ENCODE measurements around the gene GDF7. TPM values are rescaled to one million over a fixed set of nuclear protein-coding genes. Genes with fewer than 3 reads are reported as not detected.

Gene GDF7
- total and polyA plus RNA-seq, 4 donors: 0.74 to 1.7 (median 1.2) TPM

DNA sequence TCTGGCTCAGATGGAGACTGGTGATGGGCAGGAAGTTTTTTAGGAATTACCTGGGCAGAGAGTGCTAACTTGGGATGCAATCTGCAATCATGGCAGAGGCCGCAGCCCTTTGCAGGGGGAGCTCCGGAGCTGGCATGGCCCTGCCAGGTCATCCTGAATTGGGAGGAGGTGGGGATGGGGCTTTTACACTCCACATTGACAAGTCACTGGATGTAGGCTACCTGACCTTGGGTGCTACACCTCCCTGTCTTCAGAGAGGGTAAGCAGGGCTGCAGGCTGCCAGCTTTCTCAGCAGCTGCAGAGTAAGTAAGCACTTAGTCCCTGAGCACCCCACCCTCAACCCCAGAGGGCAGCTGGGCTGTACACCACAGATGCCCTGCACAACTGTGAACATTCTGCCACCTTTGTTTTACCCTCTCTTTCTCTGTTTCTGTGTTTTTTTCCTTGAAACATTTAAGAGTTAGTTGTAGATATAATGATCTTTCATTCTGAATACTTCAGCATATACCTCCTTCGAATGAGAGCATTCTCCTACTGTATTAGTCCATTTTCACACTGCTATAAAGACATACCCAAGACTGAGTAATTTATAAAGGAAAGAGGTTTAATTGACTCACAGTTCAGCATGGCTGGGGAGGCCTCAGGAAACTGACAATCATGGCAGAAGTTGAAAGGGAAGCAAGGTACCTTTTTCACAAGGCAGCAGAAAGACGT, 9.3 kb upstream of the GDF7 start:
- Histone ChIP-seq H3K9me3 (ENCODE audit: control insufficient read depth, insufficient read depth, low read length) (no peaks in the 10 kb centered on the region), H3K4me1 (ENCODE audit: control insufficient read depth, insufficient read depth, low read length) (peaks cover 4% of the 10 kb centered on the region), H3K27me3 (ENCODE audit: control insufficient read depth, insufficient read depth, low read length) (peaks cover 35% of the 10 kb centered on the region), H3K27ac (ENCODE audit: low read depth, low read length) (no peak overlapping the region), H3K4me3 (ENCODE audit: low read depth, low read length) (no peak overlapping the region), H3K36me3 (ENCODE audit: control insufficient read depth, insufficient read depth, low read length) (no peaks in the 10 kb centered on the region)
- DNase-seq (ENCODE audit: low read depth in 4 of 6, low spot score in 6 of 6): no peak
- 80% methylated on average over 2 of the region's 4 CpGs for WGBS (ENCODE audit: insufficient coverage)

DNA sequence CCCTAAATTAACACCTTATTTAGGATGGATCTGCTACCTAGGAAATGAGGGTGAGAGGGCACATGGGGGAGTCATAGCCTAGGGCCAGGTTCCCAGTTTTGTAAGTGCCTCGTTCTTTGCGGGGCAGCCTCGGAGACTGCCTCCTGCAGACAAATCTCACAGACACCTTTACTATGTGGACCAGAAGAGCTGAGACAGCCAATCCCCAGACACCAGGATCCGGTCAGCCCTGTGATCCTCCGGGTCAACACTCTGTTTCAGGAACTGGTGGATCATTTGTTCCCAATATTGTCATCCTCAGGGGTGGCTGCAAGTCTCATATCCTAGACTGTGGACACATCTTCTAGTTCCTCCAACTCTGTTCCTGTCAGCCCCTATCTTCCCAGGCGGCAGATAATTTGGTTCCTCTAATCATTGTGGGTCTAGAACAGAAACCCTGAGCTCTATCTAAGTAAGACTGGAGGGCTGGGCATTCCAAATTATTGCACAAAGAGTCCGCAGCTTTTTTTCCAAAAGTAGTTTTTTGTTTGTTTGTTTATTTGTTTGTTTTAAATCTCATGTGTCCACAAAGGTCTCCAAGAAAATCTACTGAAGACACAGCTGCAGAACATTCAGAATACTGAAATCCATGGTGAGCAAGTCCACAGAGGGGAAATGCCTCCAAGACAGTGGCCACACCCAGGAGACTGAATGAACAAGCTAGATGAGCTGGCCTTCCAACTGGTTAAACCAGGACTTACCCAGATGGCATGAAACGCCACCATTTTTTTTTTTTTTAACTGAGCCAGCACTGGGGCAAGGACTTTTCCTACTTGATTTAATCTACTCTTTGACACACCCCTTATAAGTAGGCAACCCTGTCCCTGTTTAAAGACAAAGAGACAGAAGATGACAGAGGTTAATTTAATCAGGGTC, 6.2 kb upstream of the GDF7 start:
- no peaks in the 10 kb centered on the region for H3K36me3 ChIP-seq (ENCODE audit: control insufficient read depth, insufficient read depth, low read length)
- no peaks in the 10 kb centered on the region for H3K9me3 ChIP-seq (ENCODE audit: control insufficient read depth, insufficient read depth, low read length)
- H3K27me3 ChIP-seq (ENCODE audit: control insufficient read depth, insufficient read depth, low read length): peaks cover 65% of the 10 kb centered on the region
- 55% methylated on average over 7 of the region's 8 CpGs for WGBS (ENCODE audit: insufficient coverage)
- no peak for DNase-seq (ENCODE audit: low read depth in 4 of 6, low spot score in 6 of 6)
- H3K4me1 ChIP-seq (ENCODE audit: control insufficient read depth, insufficient read depth, low read length): peaks cover 13% of the 10 kb centered on the region
- no peak overlapping the region for H3K27ac ChIP-seq (ENCODE audit: low read depth, low read length)
- no peak overlapping the region for H3K4me3 ChIP-seq (ENCODE audit: low read depth, low read length)

- Histone ChIP-seq H3K4me1 (ENCODE audit: control insufficient read depth, insufficient read depth, low read length) (peaks cover 22% of the 10 kb centered on the region), H3K27ac (ENCODE audit: low read depth, low read length) (no peak overlapping the region), H3K36me3 (ENCODE audit: control insufficient read depth, insufficient read depth, low read length) (no peaks in the 10 kb centered on the region), H3K4me3 (ENCODE audit: low read depth, low read length) (no peak overlapping the region), H3K27me3 (ENCODE audit: control insufficient read depth, insufficient read depth, low read length) (peaks cover 74% of the 10 kb centered on the region), H3K9me3 (ENCODE audit: control insufficient read depth, insufficient read depth, low read length) (no peaks in the 10 kb centered on the region)
- 28% methylated on average over 11 of the region's 11 CpGs for WGBS (ENCODE audit: insufficient coverage)
- peak in 5 of 6 donors; percentile 44 to 93 (median 69) for DNase-seq (ENCODE audit: low read depth in 4 of 6, low spot score in 6 of 6)
Observed at GRCh38 chr2:20661421-20662307, 5.3 kb upstream of the GDF7 start.

DNA sequence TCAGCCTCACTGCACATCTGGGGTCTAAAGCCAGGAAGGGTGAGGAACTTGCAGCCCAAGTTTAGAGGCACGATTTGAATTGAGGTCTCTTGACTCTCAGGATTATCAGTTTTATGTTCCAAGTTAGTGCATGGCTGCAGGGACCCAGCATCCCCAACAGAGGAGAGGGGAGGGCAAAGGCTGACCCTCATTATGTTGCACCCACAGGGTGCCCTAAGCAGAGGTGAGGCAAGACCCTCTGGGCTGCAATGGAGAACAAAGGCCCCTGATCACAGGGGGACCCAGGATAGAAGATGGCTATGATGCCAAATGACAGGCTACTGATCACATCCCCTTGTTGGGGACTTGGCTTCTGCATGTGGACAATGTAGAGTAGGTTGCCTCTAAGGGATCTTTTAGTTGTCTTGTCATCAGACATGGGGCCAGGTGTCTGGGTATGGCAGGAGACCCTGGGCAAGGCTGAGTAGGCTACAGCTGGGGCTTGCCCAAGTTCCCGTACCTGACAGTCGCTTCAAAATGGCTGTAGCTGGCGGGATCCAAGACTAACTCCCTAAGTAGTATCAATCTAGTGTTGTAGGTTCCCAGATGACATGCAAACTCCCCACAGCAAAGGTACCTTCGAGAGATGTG, 4.5 kb upstream of the GDF7 start:
- H3K27me3 ChIP-seq (ENCODE audit: control insufficient read depth, insufficient read depth, low read length): peaks cover 77% of the 10 kb centered on the region
- 44% methylated on average over 1 of the region's 5 CpGs for WGBS (ENCODE audit: insufficient coverage)
- H3K4me3 ChIP-seq (ENCODE audit: low read depth, low read length): no peak overlapping the region

DNA sequence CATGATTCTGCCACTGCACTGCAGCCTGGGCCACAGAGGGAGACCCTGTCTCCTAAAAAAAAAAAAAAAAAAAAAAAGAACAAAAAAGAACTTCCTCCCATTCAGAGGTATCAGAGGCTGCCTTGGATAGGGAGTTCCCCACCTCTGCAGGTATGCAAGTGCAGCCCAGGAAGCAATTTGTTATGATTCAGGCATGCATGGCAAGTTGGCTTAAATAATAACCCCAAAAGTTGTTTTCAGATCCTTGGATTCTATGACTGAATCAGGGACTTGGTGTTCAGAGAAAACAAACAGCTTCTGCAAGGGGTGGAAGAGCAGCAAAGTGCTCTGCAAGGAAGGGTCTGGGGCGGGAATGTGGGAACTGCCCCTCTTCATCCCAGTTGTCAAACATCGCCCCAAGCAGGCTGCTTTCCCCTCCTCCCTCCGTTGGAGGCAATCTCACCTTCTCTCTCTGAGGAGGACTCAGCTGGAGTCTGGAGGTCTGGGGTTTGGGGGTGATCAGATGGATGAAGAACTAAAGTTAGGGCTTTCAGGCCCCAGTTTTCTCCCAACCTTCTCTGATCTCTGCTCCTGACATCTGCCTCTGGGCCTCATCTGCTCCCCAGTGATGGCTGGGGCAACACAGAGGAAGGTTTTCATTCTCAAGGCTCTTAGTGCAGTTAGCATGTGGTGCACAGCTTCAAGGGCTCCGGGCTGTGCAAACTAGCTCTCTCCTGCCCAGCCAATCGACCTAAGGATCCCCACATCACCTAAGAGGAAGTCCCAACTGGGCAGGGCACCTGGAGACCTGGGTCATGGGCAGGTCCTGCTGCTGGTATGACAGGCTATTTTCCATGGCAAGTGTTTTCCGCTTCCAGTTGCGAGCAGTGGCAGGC, 3.5 kb upstream of the GDF7 start:
- Histone ChIP-seq H3K36me3 (ENCODE audit: control insufficient read depth, insufficient read depth, low read length) (no peaks in the 10 kb centered on the region), H3K27me3 (ENCODE audit: control insufficient read depth, insufficient read depth, low read length) (peaks cover 84% of the 10 kb centered on the region), H3K27ac (ENCODE audit: low read depth, low read length) (no peak overlapping the region), H3K4me3 (ENCODE audit: low read depth, low read length) (no peak overlapping the region), H3K4me1 (ENCODE audit: control insufficient read depth, insufficient read depth, low read length) (peaks cover 30% of the 10 kb centered on the region), H3K9me3 (ENCODE audit: control insufficient read depth, insufficient read depth, low read length) (no peaks in the 10 kb centered on the region)
- no peak for DNase-seq (ENCODE audit: low read depth in 4 of 6, low spot score in 6 of 6)
- WGBS (ENCODE audit: insufficient coverage): 30% methylated on average over 4 of the region's 7 CpGs

More for the DNA sequence above, 4.5 kb upstream of the GDF7 start:
- H3K27ac ChIP-seq (ENCODE audit: low read depth, low read length): no peak overlapping the region
- peaks cover 26% of the 10 kb centered on the region for H3K4me1 ChIP-seq (ENCODE audit: control insufficient read depth, insufficient read depth, low read length)
- H3K36me3 ChIP-seq (ENCODE audit: control insufficient read depth, insufficient read depth, low read length): no peaks in the 10 kb centered on the region
- DNase-seq (ENCODE audit: low read depth in 4 of 6, low spot score in 6 of 6): no peak
- H3K9me3 ChIP-seq (ENCODE audit: control insufficient read depth, insufficient read depth, low read length): no peaks in the 10 kb centered on the region

DNA sequence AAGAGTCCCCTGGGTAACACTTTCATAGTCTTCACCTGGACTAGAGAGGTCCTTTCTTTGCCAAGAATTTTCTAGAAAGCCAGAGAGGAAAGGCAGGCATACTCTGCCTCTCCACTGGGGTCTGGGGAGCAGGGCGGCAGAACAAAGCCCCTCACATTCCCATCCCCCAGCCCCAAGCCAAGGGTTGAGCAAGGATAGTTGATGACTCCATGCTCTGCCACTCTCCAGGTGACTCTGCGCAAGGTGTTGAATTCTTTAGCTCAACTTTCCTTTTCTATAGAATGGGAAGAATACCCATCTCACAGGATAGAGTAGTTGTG, 2.9 kb upstream of the GDF7 start:
- H3K36me3 ChIP-seq (ENCODE audit: control insufficient read depth, insufficient read depth, low read length): no peaks in the 10 kb centered on the region
- peaks cover 34% of the 10 kb centered on the region for H3K4me1 ChIP-seq (ENCODE audit: control insufficient read depth, insufficient read depth, low read length)
- H3K4me3 ChIP-seq (ENCODE audit: low read depth, low read length): no peak overlapping the region
- H3K9me3 ChIP-seq (ENCODE audit: control insufficient read depth, insufficient read depth, low read length): no peaks in the 10 kb centered on the region
- no CpG with 5 or more reads among the region's 2 CpGs for WGBS (ENCODE audit: insufficient coverage)
- peaks cover 88% of the 10 kb centered on the region for H3K27me3 ChIP-seq (ENCODE audit: control insufficient read depth, insufficient read depth, low read length)
- H3K27ac ChIP-seq (ENCODE audit: low read depth, low read length): no peak overlapping the region
- no peak for DNase-seq (ENCODE audit: low read depth in 4 of 6, low spot score in 6 of 6)

DNA sequence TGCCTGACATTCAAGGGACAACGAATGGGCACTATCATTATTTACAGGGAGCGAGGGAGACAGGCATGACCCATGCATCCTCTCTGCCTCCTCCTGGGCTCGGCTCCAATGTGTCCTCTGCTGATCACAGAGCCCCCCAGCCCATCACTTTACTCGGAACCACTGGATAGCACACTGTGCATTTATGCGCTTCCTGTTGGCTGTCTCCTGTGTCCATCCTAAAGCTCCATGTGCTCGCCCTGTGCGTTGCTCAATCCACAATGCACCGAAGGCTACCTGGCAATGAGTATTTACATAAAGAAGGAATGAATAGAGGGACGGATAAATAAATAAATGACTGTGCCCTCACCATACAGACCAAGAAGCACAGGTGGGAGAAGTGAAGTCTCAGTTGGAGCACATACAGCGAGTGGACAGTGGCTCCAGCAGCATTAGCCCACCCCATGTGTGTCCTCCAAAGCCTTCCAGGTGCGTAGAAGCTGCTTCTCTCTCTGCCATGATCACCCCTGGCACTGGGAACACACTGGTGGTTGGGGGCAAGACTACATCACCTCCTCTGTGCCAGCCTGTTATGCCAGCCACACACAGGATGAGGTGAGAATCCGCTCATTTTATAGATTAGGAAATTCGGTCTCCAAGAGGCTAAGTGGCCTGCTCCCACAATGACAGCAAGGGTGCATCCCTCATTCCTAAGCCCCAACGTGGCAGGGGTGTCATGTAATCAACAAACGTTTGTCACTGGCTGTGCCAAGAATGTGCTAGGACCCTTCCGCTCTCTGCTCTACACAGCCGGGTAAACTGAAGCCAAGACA, 2.3 kb upstream of the GDF7 start:
- Histone ChIP-seq H3K27ac (ENCODE audit: low read depth, low read length) (no peak overlapping the region), H3K4me3 (ENCODE audit: low read depth, low read length) (no peak overlapping the region), H3K4me1 (ENCODE audit: control insufficient read depth, insufficient read depth, low read length) (peaks cover 40% of the 10 kb centered on the region), H3K36me3 (ENCODE audit: control insufficient read depth, insufficient read depth, low read length) (no peaks in the 10 kb centered on the region), H3K9me3 (ENCODE audit: control insufficient read depth, insufficient read depth, low read length) (no peaks in the 10 kb centered on the region), H3K27me3 (ENCODE audit: control insufficient read depth, insufficient read depth, low read length) (peaks cover 91% of the 10 kb centered on the region)
- DNase-seq (ENCODE audit: low read depth in 4 of 6, low spot score in 6 of 6): peak in 1 of 6 donors; percentile 53
- WGBS (ENCODE audit: insufficient coverage): 22% methylated on average over 14 of the region's 17 CpGs
